AML-193 (cell line): ENCODE results near the gene PAX3.

ENCODE experiments used
- DNase-seq, 2 experiments: peaks; one replicate each; lab custom pipeline; 2025; lab: John Stamatoyannopoulos, UW

PAX3 gene

DNA sequence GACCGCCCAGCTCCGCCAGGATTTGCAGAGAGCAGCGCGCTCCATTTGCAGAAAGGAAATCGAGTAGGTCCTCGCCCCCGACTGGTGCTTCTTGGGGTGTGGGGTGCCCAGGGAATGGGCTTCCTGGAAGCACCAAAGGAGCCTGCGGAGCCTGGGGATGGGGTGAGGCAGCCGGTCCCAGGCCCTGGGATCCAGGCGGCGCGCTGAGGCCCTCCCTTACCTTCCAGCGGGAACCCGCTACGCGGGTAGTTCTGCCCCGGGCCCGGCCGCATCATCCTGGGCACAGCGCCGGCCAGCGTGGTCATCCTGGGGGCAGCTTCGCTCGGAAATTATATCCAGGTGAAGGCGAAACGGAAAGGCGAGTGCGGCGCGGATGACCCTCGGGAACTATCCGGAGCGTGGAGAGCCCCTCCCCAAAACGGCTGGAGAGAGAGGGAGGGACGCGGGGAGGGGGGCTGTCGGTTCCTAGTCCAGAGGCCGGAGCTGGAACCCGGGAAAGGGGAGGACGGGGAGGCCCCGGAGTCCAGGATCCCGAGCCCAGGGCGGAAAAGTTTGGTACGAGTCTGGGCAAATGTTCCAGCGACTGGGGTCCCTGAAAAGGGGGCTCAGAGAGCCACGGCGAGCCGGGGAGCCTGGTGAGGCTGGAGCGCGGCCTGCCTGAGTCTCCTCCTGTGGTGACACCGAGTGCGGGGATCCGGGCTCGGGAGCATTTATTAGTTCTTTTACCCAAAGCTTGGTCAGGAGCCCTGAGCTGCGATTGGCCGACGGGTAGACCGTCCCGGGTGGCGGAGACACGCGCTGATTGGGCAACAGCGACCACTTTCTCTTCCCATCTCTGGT lies at the start of gene PAX3:
PAX3 (minus strand) TSS at position 688 of the 840 bp plus-strand sequence; CDS start at position 305, 383 bp downstream.
- no peak for DNase-seq

DNA sequence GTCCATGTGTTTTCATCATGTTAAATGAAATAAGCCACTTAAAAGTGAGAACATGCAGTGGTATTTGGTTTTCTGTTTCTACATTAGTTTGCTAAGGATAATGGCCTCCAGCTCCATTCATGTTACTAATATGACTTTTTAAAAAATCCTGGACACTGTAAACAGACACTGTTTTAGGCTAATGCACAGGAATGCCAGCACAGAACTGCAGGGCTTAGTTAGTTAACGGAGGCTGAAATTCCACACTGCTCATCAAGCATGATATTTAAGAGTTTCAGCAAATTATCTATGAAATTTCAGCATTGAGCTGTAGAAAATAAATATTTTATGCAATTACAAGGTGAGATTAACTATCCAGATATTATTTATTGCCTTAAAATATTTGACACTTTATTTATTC lies 42.5 kb upstream of the PAX3 start:
- DNase-seq, result no peak

DNA sequence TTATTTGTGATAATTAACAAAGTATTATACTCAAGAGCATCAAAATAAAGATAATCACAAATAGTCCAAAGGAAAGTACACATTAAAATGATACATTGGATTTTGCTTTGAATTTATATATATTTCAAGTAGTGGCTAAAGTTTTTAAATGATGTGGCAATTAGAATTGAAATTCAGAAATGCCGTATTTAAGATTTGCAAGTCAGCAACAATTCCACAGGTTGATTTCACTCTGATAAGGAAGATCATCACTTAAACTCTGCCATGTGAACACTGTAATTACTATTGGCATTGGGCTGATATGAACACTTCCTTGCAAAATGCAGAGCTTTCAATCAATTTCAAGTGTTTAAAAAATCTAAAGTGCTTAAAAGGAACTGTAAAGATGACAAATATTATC lies 39.6 kb upstream of the PAX3 start:
- no peak for DNase-seq

DNA sequence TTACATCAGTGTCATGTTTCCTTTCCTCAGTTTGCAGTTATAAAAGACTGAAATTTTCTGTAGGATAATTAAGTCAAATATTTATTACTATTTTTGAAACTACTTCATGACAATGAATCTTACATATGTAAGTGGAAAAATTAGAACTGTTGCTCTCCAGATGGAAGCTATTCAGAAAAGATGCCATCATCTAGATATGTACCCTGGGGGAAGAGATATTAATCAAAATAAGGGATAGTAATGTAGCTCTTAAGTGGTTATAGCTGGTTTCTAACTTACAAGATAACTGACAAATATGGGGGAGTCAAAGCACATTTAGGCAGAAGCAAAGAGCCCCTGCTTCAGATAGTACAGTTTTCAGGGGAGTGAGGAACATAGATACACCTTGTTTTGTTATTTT lies 38.1 kb upstream of the PAX3 start:
- DNase-seq, result no peak

DNA sequence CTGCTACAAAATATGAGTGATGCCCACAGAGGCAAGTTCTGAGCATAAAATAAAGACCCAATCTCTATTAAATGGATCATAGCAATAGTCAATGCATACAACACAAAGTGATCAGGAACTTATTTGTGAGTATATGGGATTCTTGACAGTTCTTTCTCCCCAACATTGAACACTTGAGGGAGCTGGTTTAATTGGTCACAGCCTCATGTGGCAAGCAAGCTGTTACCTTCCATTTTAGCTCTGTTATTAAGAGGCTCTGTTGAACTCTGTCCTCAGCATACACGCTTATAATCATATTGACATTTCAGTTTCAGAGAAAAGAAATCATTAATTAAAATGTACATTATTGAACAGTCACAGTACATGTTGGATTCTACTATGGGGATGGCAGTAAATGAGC lies 37.6 kb upstream of the PAX3 start:
- DNase-seq, result peak; percentile 11 to 14

DNA sequence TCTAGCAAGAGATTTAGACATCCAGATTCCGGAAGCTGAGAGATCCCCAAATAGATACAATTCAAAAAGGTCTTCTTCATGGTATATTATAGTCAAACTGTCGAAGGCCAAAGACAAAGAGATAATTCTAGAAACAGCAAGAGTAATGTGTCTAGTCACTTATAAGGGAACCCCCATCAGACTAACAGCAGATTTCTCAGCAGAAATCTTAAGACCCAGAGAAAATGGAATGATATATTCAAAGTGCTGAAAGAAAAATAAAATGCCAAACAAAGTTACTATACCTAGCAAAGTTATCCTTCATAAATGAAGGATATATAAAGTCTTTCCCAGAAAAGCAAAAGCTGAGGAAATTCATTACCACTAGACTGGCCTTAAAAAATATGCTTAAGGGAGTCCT lies 36.1 kb upstream of the PAX3 start:
- DNase-seq, result no peak

DNA sequence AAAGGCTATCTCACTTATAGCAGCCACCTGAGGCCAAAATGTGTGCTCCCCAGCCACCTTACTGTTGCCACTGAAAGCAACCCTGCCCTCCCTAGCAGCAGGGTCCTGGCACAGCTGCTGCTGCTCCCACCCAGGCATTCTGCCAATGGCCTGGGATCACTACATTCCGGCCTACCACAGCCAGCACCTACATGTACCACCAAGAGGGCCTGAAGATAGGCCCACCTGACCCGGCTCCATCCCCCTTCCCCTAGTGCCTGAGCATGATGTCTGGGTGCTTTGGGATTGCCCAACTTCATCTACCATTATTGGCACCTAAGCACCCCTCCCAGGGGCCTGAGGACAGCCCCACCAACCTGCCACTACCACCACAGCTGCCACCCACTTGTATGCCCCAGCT lies 34.6 kb upstream of the PAX3 start:
- no peak for DNase-seq

DNA sequence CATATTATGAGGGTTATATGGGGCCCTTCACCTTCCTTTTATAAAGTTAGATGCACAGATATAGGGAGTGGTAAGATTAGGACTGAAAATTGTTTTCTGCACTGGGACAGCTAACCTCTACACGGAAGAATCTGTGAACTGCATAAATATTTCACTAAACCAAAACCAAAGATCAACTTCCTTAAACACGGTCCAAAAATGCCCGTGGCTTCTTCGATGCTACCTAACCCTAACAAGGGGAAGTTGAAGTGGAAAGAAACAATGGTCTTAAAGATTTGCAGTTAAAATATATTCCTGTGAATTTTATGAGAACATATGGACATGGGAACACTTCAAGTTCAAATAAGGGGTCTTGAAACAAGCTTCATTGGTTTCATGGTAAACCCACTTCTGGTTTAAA lies 33.3 kb upstream of the PAX3 start:
- peak; percentile 55 to 56 for DNase-seq

DNA sequence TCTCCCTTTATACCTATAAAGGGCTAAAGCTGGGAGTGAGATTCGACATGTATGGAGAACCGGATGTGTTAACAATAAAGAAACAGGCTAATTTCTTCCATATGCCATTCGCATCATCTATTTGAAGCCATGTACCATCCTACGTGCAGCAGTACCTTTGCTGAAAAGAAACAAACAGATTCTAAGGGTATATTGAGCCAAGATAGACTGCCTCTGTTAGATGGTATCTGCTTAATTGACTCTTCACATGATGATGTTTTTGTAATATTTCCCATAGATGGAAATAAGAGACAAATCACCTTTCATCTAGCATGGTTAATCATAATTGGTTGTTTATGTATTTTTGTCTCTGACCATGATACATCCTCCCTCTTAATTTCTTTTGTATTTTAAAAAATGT lies 32.1 kb upstream of the PAX3 start:
- DNase-seq, result no peak

DNA sequence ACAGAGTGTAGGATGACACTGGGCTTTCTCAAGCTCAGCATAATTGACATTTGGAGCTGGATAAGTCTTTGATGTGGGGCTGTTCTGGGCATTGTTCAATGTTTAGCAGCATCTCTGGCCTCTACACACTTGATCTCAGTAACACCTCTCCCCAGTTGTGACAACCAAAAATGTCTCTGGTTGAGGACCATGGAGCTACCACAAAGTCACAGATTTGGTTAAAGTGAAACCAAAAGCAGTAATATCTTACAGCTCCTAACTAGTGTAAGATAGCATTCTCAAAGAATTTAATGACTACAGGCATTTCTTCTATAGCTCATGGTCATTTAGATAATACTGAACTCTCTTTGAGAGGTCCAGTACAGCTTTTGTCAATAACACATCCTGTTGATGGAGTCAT lies 23.4 kb upstream of the PAX3 start:
- DNase-seq, result no peak

DNA sequence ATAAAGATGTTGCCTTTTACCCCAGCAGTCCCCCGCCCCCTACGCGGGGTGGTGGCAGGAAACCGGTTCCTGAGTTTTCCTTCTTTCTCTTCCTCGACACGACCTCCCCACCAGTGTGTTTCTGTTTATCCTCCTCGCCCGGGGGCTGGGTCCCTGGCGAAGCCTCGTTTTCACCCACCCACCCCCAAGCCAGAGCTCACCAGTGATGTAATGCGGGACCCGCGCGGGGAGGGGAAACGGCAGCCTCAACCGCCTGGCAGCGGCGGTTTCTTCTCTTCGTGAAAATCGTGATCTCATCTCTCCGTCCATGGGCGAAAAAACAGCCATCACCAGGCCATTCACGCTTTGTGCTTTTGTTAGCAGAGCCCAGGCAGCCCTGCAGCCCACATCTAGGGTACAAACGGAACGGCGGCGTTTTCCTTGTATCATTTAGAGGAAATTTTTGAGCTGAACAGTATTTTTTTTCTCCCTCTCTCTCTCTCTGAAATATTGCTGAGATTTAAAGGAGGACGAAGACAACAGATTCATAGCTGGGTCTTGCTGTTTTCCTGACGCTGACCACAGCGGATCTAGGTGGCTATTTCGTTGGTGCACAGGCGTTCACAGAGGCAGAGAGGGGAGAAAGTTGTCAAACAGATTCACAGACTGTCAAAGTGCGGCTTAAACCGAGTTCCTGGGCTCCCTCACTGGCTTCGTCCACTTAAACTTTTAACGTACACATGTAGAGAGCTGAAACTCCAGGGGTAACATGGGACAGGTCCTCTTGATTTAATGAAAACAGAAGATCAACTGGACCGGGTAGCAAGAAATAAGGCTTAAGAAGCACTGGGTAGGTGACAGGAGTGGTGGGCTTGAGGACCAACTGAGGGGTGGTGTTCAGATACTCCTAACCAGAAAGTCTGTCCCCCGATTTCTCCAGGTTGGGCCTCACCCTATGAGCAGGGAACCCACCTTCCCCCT lies 21.9 kb upstream of the PAX3 start:
- no peak for DNase-seq

DNA sequence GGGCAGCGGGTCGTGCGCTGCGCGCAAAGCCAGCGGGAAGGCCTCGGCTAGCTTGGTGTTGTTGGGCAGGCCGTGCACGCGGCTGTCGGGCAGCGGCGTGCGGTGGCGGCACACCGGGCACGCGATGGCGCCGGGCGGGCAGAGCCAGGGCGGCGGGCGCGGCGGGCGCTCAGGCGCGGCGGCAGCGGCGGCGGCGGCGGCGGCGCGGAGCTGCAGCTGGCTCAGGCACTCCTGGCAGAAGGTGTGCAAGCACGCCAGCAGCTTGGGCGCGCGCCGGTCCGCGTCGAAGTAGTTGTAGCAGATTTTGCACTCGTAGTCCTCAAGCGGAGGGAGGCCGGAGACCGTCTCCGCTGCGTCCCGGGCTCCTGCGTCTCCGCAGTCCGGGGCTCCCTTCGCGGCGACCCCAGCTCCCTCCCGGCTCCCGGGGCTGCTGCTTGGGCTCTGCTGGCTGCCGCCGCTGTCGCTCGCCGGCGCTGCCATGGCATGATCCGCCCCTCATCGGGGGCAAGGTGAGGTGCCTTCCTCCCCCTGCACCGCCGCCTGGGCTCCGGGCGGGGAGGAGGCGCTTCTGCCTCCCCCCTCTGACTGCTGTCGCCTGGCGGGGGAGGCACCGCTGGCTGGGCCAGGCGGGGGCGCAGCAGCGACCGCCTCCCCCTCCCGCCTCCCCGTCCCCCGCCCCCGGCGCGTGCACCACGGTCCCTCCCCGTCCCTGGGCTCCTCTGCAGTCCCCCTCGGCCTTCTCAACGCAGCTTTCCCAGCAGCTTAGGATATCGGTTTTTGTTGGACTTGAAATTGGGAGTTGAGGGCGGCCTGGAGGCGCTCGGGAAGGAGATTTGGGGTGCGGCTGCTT lies 21.0 kb upstream of the PAX3 start:
- DNase-seq, result no peak

DNA sequence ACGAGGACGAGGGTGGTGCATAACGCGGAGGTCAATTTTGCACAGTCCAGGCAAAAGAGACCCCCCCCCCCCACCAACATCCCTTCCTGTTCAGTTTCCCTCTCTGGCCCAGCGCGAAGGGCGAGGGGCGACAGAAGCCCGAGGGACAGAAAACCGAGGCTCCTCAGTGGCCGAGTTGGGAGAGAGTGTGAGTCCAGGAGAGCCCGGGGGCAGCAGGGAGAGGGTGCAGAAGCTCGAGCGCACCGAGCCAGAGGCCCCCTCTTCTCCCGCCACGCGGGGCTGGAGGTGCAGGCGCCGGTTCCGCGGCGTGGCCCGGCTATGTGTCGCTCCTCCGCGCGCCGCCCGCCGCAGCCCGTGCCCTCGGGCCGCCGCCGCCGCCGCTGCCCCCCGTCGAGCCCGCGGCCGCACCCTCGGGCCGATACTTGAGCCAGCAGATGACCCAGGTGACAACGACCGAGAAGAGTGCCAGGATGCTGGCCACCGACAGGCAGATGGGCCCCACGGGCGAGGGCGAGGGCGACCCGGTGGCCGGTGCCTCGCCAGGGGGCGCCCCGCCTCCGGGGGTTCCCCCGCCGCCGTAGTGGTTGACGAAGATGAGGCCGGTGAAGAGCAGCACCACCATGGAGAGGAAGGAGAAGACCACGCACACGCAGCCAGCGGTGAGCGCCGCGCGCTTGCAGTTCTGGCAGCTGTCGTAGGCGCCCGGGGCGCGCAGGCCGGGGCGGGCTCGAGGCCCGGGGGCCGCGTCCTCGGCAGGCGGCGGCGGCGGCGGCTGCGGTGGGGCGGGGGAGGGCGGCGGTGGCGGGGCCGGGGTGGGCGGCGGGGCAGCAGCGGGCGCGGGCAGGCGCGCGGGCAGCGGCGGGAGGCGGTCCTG lies 20.2 kb upstream of the PAX3 start:
- peak; percentile 19 to 24 for DNase-seq

DNA sequence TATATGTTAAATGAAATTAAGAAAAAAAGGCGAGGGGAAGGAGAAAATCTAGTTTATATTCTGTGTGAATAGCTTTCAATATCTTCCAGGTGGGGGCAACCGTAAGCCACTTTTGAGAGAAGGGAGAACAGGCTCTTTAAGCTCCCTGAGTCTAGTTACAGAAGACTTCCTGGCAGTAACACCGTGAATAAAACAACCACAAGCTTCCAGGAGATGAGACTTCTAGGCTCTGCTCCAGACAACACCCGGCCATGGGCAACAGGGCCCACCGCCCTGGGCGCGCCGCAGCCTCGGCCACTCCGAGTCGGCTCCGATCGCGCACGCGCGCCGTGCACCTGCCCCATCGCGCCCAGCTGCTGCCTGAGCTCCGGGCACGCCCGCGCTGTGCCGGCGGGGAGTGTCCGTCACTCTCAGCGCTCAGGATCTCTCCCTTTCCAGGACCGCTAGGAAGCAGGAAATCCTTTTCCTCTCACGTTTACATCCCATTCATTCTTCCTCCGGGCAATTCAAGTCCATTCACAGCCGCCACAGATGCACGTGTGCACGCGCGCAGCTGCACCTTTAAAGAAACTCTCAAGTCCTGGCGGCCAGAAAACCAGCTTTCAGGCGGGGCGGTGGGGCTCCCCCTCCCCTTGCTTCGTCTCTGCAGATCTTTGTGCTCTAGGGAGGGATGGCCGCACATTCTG lies 19.4 kb upstream of the PAX3 start:
- DNase-seq, result peak; percentile 70 to 81

DNA sequence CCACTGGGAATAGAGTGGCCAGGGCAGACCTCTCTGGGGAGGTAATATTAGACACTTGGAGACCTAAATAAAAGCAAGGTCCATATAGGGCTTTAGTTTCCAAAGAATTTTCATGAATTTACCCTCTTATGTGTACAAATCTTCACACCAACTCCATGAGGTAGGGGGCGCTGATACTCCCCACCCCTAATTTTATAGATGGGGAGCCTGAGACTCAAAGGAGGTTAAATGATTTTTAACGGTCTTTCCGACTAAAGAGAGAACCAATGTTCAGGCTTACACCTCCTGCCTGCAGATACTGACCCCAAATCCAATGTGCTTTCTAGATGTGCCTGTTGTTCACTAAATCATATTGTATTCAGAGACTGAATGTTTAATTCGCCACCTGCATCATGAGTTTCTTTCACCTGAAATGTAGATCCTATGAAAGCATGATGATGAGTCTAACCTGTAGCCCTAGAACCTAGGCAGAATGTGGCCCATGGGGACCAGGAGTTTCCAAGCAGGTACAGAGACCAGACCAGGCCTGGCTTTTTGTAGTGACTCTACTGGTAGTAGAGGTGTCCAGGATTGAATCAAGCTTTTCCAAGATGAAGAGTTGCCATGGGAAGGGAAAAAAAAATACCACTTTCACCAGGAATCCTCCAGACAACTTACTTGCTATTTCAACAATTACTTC lies 16.8 kb upstream of the PAX3 start:
- no peak for DNase-seq

DNA sequence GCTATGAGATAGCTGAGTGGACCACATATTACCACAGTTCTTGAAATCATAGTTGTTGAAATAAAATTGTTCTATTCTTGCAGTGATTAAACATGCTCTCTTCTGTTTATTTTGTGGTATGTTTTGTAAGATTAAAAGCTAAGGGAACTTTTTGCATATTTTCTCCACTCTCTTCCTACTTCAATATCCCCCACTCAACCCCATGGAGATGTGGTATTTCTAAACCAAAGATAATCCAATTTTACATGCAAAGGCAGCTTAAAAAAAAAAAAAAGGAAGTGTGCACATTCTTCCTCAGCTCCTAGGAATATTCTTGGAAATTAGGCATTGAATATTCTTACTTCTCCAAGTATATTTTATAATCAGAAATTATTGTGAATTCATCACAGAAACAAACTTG lies 15.0 kb upstream of the PAX3 start:
- DNase-seq, result no peak

DNA sequence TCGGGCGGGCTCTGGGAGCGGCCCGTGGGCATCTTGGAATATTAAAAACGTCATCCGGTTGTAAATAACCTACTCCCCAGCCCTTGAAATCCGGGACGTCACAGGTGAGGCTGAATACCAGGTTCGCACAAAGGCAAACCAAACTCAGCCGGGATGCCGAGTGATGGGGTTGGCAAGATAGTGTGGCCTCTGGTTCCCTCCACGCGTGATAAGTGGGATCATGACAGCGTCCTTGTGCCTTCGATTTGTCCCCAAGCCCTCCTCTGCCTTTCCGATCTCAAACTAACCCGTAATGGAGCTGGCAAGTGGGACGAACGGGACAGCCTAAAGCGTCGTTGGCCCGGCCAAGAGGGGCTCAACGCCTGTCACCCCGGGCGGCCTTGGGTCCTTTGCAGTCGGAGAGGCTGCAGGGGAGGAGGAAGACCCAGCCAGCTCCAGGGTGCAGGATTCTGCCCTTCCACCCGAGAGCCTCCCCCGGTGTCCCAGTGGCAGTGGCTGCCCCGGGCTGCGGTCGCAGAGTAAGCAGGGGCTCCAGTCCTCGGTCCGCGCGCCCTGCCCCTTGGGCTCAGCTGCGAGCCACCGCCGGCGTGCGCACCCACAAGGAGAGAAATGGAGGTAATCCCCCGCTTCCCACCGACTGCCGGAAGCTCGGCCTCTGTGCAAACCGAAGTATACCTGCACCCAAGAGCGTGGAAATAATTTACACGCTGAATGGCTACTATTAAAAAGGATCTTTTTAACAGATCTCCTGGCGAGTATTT lies 13.4 kb upstream of the PAX3 start:
- no peak for DNase-seq

DNA sequence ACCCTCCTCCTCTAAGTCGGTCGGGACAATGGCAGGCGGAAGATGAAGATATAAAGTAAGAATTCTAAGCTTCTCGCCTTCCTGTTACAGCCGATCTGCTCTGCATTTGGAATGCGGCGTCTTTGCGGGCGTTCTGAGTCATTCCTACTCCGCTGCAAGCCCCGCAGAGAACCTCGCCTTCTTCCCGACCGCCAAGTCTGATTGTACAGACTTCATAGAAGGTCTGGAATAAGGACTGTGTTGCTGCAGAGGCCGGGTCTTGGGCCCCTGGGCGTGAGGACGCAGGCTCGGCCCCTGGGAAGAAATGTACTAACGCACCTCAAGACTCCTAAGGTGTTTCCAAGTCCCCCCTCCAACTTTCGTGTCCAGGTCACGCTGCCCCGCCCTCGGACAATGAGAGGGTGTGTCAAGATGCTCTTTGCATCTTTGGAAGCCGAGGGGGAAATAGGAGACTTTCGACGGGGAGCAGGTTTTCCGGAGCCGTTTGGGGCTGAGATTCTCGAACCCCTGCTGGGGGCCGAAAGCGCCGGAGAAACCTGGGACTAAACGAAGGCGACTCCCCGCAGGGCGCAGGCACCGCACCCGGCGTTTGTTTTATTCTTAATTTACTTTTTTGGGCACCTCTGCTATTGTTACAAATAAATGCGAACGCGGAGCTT lies 12.7 kb upstream of the PAX3 start:
- DNase-seq, result no peak
